Parathyroid adenoma (tissue), 2 donors: ENCODE data around the gene MAGI1.

Source experiments
- H2AFZ ChIP-seq: fragments of 300-600 bp; sonication (generic); one replicate; pipeline ENCODE4 v1.7.0; 2017; ENCODE audit warnings: antibody characterized with exemption, mild to moderate bottlenecking
- H3K27ac ChIP-seq: fragments of 300-600 bp; sonication (generic); one replicate; pipeline ENCODE4 v1.7.0; 2017
- H3K27me3 ChIP-seq: fragments of 300-600 bp; sonication (generic); one replicate; pipeline ENCODE4 v1.7.0; 2017; ENCODE audit warnings: low read length; ENCODE audit not compliant: control insufficient read depth, insufficient read depth
- H3K36me3 ChIP-seq: fragments of 300-600 bp; sonication (generic); one replicate; pipeline ENCODE4 v1.7.0; 2017; ENCODE audit warnings: low read length; ENCODE audit not compliant: control insufficient read depth, insufficient read depth
- H3K4me1 ChIP-seq: fragments of 300-600 bp; sonication (generic); one replicate; pipeline ENCODE4 v1.7.0; 2017; ENCODE audit warnings: control low read depth
- H3K4me2 ChIP-seq: fragments of 300-600 bp; sonication (generic); one replicate; pipeline ENCODE4 v1.7.0; 2017; ENCODE audit warnings: low read length
- H3K4me3 ChIP-seq: fragments of 300-600 bp; sonication (generic); one replicate; pipeline ENCODE4 v1.7.0; 2017; ENCODE audit warnings: low read depth, low read length
- H3K79me2 ChIP-seq: fragments of 300-600 bp; sonication (generic); one replicate; pipeline ENCODE4 v1.7.0; 2017; ENCODE audit warnings: control low read depth
- H3K9ac ChIP-seq: fragments of 300-600 bp; sonication (generic); one replicate; pipeline ENCODE4 v1.7.0; 2017; ENCODE audit warnings: mild to moderate bottlenecking
- H3K9me3 ChIP-seq: fragments of 300-600 bp; sonication (generic); one replicate; pipeline ENCODE4 v1.7.0; 2017; ENCODE audit warnings: low read length; ENCODE audit not compliant: control insufficient read depth
- TF ChIP-seq, protein P1 (sequence below): fragments of 300-600 bp; sonication (generic); IDR thresholded peaks from one replicate; pipeline ENCODE4 v1.7.0; 2017; ENCODE audit warnings: antibody characterized with exemption, mild to moderate bottlenecking
- donor health status: primary hyperparathyroidism.

MAGI1 gene

DNA sequence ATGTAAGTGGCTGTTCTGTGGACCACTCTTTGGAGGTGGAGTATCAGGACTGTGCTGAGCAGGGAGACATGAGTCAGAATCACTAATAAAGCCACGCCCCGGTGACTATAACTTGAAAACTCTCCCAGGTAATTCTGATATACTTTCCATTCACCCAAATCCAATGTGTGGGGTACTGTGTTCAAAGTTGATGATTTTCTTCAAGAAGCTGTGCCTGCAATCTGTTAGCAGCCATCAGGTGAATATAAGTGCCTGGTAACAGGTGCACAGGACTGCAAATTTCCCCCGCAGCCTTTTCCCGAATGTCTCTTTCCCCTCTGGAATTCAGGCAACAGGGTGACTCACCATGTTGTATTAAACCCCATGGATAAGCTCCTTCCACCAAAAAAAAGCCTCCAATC is 17.0 kb downstream of the MAGI1 start:
- peaks cover 8% of the 10 kb centered on the region for H3K79me2 ChIP-seq
- H3K4me1 ChIP-seq = no peaks in the 10 kb centered on the region
- no peak overlapping the region for H2AFZ ChIP-seq
- H3K9ac ChIP-seq = no peak overlapping the region
- no peak overlapping the region for H3K27ac ChIP-seq
- no peaks in the 10 kb centered on the region for H3K9me3 ChIP-seq
- no peak overlapping the region for H3K4me3 ChIP-seq
- TF ChIP-seq, protein P1, sequence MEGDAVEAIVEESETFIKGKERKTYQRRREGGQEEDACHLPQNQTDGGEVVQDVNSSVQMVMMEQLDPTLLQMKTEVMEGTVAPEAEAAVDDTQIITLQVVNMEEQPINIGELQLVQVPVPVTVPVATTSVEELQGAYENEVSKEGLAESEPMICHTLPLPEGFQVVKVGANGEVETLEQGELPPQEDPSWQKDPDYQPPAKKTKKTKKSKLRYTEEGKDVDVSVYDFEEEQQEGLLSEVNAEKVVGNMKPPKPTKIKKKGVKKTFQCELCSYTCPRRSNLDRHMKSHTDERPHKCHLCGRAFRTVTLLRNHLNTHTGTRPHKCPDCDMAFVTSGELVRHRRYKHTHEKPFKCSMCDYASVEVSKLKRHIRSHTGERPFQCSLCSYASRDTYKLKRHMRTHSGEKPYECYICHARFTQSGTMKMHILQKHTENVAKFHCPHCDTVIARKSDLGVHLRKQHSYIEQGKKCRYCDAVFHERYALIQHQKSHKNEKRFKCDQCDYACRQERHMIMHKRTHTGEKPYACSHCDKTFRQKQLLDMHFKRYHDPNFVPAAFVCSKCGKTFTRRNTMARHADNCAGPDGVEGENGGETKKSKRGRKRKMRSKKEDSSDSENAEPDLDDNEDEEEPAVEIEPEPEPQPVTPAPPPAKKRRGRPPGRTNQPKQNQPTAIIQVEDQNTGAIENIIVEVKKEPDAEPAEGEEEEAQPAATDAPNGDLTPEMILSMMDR = no peak
- no peaks in the 10 kb centered on the region for H3K36me3 ChIP-seq
- no peaks in the 10 kb centered on the region for H3K27me3 ChIP-seq
- H3K4me2 ChIP-seq = no peak overlapping the region

DNA sequence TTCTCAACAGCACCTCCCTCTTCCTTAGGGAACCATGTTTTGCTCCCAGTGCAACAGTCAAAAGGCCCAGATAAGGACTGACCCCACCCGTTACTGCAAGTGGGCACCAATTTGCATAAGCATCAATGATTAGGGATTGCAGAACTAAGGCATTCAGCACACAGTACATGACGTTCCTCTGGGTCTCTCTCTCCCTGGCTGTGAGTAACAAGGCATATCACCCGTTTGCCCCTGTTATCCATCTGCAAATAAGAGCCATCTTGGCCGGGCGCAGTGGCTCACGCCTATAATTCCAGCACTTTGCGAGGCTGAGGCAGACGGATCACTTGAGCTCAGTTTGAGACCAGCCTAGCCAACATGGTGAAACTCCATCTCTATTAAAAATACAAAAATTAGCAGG is 18.8 kb downstream of the MAGI1 start:
- Histone ChIP-seq H2AFZ (no peak overlapping the region), H3K4me3 (no peak overlapping the region), H3K9me3 (no peaks in the 10 kb centered on the region), H3K4me1 (no peaks in the 10 kb centered on the region), H3K79me2 (peaks cover 6% of the 10 kb centered on the region), H3K4me2 (no peak overlapping the region), H3K9ac (no peak overlapping the region), H3K36me3 (no peaks in the 10 kb centered on the region), H3K27ac (no peak overlapping the region), H3K27me3 (no peaks in the 10 kb centered on the region)
- TF ChIP-seq, protein P1 = no peak

- Histone ChIP-seq H3K4me1 (no peaks in the 10 kb centered on the region), H3K27me3 (no peaks in the 10 kb centered on the region), H3K9me3 (no peaks in the 10 kb centered on the region), H3K36me3 (no peaks in the 10 kb centered on the region), H3K4me3 (no peak overlapping the region), H3K9ac (no peak overlapping the region), H3K27ac (no peak overlapping the region), H2AFZ (no peak overlapping the region), H3K79me2 (peaks cover 6% of the 10 kb centered on the region), H3K4me2 (no peak overlapping the region)
- TF ChIP-seq, protein P1 = no peak
Observed at GRCh38 chr3:66018057-66019033, 20.4 kb downstream of the MAGI1 start.

DNA sequence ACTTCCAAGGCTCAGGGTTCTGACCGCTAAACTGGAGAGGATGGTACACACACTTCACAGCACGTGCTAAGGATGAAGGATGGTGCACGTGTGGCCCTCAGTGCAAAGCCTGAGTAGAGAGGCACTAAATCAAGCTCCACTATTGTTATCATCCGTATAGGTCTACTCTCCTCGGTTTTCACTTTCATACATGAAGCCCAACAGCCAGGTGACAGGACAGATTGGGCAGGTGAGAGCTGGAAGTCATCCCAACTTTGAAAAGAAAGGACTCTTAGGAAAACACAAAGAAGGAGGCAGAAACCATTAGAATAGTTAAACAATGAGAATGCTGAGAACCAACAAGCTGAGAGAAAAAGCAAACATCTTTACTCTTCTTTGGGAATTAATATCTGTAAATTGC is 21.1 kb downstream of the MAGI1 start:
- Histone ChIP-seq H3K27me3 (no peaks in the 10 kb centered on the region), H3K36me3 (no peaks in the 10 kb centered on the region), H3K4me1 (no peaks in the 10 kb centered on the region), H3K4me2 (no peak overlapping the region), H2AFZ (no peak overlapping the region), H3K4me3 (no peak overlapping the region), H3K9ac (no peak overlapping the region), H3K9me3 (no peaks in the 10 kb centered on the region), H3K79me2 (peaks cover 6% of the 10 kb centered on the region), H3K27ac (no peak overlapping the region)
- TF ChIP-seq, protein P1 = no peak
